BLaER1 treated with 17β-estradiol and CSF1 and Interleukin-3, amounts not matched to agents 10 nM and 100 nM (cell line): ENCODE results near the gene GSDME.
A peak's percentile ranks its signal among the peaks of the same experiment; 100 is the strongest.

ENCODE experiments used
- H3K27ac ChIP-seq, 11 experiments: shearing (Covaris generic); formaldehyde crosslinking; 2 replicates each; pipeline ENCODE4 v1.8.1; 2022
- H3K27me3 ChIP-seq, 11 experiments: shearing (Covaris generic); formaldehyde crosslinking; 2 replicates each; pipeline ENCODE4 v1.8.1; 2022
- H3K36me3 ChIP-seq, 11 experiments: shearing (Covaris generic); formaldehyde crosslinking; 2 replicates each; pipeline ENCODE4 v1.8.1; 2022
- H3K4me1 ChIP-seq, 10 experiments: shearing (Covaris generic); formaldehyde crosslinking; 2 replicates each; pipeline ENCODE4 v1.8.1; 2022
- H3K4me2 ChIP-seq, 11 experiments: shearing (Covaris generic); formaldehyde crosslinking; 2 replicates each; pipeline ENCODE4 v1.8.1; 2022
- H3K4me3 ChIP-seq, 10 experiments: shearing (Covaris generic); formaldehyde crosslinking; 2 replicates each; pipeline ENCODE4 v1.8.1; 2022
- H3K9ac ChIP-seq, 11 experiments: shearing (Covaris generic); formaldehyde crosslinking; 2 replicates each; pipeline ENCODE4 v1.8.1; 2022
- H3K9me3 ChIP-seq, 11 experiments: shearing (Covaris generic); formaldehyde crosslinking; replicated peaks in 1 of 11; 2 replicates each; pipeline ENCODE4 v1.8.1; 2022
- H4K20me1 ChIP-seq, 11 experiments: shearing (Covaris generic); formaldehyde crosslinking; 2 replicates each; pipeline ENCODE4 v1.8.1; 2022
- Cebpa-rat ChIP-seq, 11 experiments: shearing (Covaris generic); IDR thresholded peaks; 2 replicates each; pipeline ENCODE4 v1.8.1; 2022

Gene GSDME

GRCh38 chr7:24660546-24660945 lies 96.7 kb downstream of the GSDME start:
- Histone ChIP-seq H3K27me3 (no peaks in the 10 kb centered on the region), H3K4me3 (no peak overlapping the region), H3K9ac (no peak overlapping the region), H4K20me1 (no peaks in the 10 kb centered on the region), H3K36me3 (peaks cover 0 to 31% (median 12%) of the 10 kb centered on the region in 11 experiments; a peak in 13 of 22 replicates), H3K27ac (no peak overlapping the region), H3K4me2 (no peak overlapping the region), H3K4me1 (no peaks in the 10 kb centered on the region), H3K9me3 (peaks cover 0 to 14% (median 6%) of the 10 kb centered on the region in 11 experiments; a peak in 5 of 22 replicates)
- TF ChIP-seq Cebpa-rat (IDR thresholded peaks at IDR 0.05): no peak

- Histone ChIP-seq H3K4me2 (no peak overlapping the region), H3K4me3 (no peak overlapping the region), H3K27ac (no peak overlapping the region), H3K36me3 (peaks cover 0 to 32% (median 12%) of the 10 kb centered on the region in 11 experiments; a peak in 13 of 22 replicates), H3K27me3 (no peaks in the 10 kb centered on the region), H3K9me3 (peaks cover 0 to 14% (median 6%) of the 10 kb centered on the region in 11 experiments; a peak in 5 of 22 replicates), H4K20me1 (no peaks in the 10 kb centered on the region), H3K4me1 (no peaks in the 10 kb centered on the region), H3K9ac (no peak overlapping the region)
- no peak for TF ChIP-seq Cebpa-rat (IDR thresholded peaks at IDR 0.05)
These were observed 97.8 kb downstream of the GSDME start for GRCh38 chr7:24659505-24659904.

- Histone ChIP-seq H3K4me2 (no peak overlapping the region), H3K4me3 (no peak overlapping the region), H3K27me3 (no peaks in the 10 kb centered on the region), H3K27ac (no peak overlapping the region), H3K36me3 (peaks cover 0 to 33% (median 12%) of the 10 kb centered on the region in 11 experiments; a peak in 13 of 22 replicates), H3K9me3 (peaks cover 0 to 14% (median 6%) of the 10 kb centered on the region in 11 experiments; a peak in 5 of 22 replicates), H3K4me1 (peaks cover 0 to 6% (median 0%) of the 10 kb centered on the region in 10 experiments; a peak in 3 of 20 replicates), H4K20me1 (no peaks in the 10 kb centered on the region), H3K9ac (no peak overlapping the region)
- no peak for TF ChIP-seq Cebpa-rat (IDR thresholded peaks at IDR 0.05)
These were observed 99.3 kb downstream of the GSDME start for GRCh38 chr7:24657980-24658379.

GRCh38 chr7:24656608-24657007 lies 100.7 kb downstream of the GSDME start:
- Histone ChIP-seq H3K27me3 (no peaks in the 10 kb centered on the region), H3K4me2 (no peak overlapping the region), H4K20me1 (no peaks in the 10 kb centered on the region), H3K27ac (no peak overlapping the region), H3K9ac (no peak overlapping the region), H3K36me3 (peaks cover 0 to 47% (median 15%) of the 10 kb centered on the region in 11 experiments; a peak in 13 of 22 replicates), H3K4me1 (peaks cover 0 to 11% (median 0%) of the 10 kb centered on the region in 10 experiments; a peak in 3 of 20 replicates), H3K9me3 (peaks cover 0 to 14% (median 6%) of the 10 kb centered on the region in 11 experiments; a peak in 5 of 22 replicates), H3K4me3 (no peak overlapping the region)
- no peak for TF ChIP-seq Cebpa-rat (IDR thresholded peaks at IDR 0.05)

GRCh38 chr7:24654305-24654704 lies 103.0 kb downstream of the GSDME start:
- TF ChIP-seq Cebpa-rat (IDR thresholded peaks at IDR 0.05): no peak
- no peaks in the 10 kb centered on the region for H3K27me3 ChIP-seq
- no peaks in the 10 kb centered on the region for H4K20me1 ChIP-seq
- H3K4me3 ChIP-seq: no peak overlapping the region
- H3K9me3 ChIP-seq: peaks cover 0 to 14% (median 6%) of the 10 kb centered on the region in 11 experiments; a peak in 5 of 22 replicates
- peaks cover 0 to 62% (median 24%) of the 10 kb centered on the region in 11 experiments; a peak in 15 of 22 replicates for H3K36me3 ChIP-seq
- H3K4me2 ChIP-seq: no peak overlapping the region
- no peak overlapping the region for H3K27ac ChIP-seq
- H3K4me1 ChIP-seq: peaks cover 0 to 11% (median 0%) of the 10 kb centered on the region in 10 experiments; a peak in 3 of 20 replicates
- no peak overlapping the region for H3K9ac ChIP-seq

GRCh38 chr7:24653316-24654085 lies 103.8 kb downstream of the GSDME start:
- Histone ChIP-seq H3K4me3 (peak overlapping the region in 3 of 10 experiments; percentile 6 to 37 (median 28); a peak in 4 of 20 replicates), H3K36me3 (peaks cover 0 to 55% (median 19%) of the 10 kb centered on the region in 11 experiments; a peak in 15 of 22 replicates), H3K9ac (peak overlapping the region in 2 of 11 experiments; percentile 40 to 68; a peak in 3 of 22 replicates), H3K27ac (peak overlapping the region in 3 of 11 experiments; percentile 10 to 29 (median 29); a peak in 2 of 22 replicates), H4K20me1 (no peaks in the 10 kb centered on the region), H3K9me3 (peaks cover 0 to 6% (median 0%) of the 10 kb centered on the region in 11 experiments; a peak in 1 of 22 replicates), H3K27me3 (no peaks in the 10 kb centered on the region), H3K4me2 (peak overlapping the region in 9 of 11 experiments; percentile 6 to 70 (median 32); a peak in 14 of 22 replicates), H3K4me1 (peaks cover 0 to 11% (median 0%) of the 10 kb centered on the region in 10 experiments; a peak in 3 of 20 replicates)
- no peak for TF ChIP-seq Cebpa-rat (IDR thresholded peaks at IDR 0.05)

- Histone ChIP-seq H3K4me2 (peak overlapping the region in 1 of 11 experiments; percentile 69; a peak in 3 of 22 replicates), H3K36me3 (peaks cover 0 to 60% (median 19%) of the 10 kb centered on the region in 11 experiments; a peak in 15 of 22 replicates), H3K27ac (no peak overlapping the region), H3K9me3 (no peaks in the 10 kb centered on the region), H3K9ac (no peak overlapping the region), H3K27me3 (no peaks in the 10 kb centered on the region), H4K20me1 (no peaks in the 10 kb centered on the region), H3K4me1 (peaks cover 0 to 11% (median 0%) of the 10 kb centered on the region in 10 experiments; a peak in 3 of 20 replicates), H3K4me3 (no peak overlapping the region)
- no peak for TF ChIP-seq Cebpa-rat (IDR thresholded peaks at IDR 0.05)
These were observed 104.9 kb downstream of the GSDME start for GRCh38 chr7:24652251-24652939.
